Measurements from ENCODE around the gene BDH1.
"Not testable (repeated sequence)": the region's sequence is repeated elsewhere in the genome, so short reads cannot be mapped to it uniquely, and the experiment has no call there.

The BDH1 gene, protein sequence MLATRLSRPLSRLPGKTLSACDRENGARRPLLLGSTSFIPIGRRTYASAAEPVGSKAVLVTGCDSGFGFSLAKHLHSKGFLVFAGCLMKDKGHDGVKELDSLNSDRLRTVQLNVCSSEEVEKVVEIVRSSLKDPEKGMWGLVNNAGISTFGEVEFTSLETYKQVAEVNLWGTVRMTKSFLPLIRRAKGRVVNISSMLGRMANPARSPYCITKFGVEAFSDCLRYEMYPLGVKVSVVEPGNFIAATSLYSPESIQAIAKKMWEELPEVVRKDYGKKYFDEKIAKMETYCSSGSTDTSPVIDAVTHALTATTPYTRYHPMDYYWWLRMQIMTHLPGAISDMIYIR

DNA sequence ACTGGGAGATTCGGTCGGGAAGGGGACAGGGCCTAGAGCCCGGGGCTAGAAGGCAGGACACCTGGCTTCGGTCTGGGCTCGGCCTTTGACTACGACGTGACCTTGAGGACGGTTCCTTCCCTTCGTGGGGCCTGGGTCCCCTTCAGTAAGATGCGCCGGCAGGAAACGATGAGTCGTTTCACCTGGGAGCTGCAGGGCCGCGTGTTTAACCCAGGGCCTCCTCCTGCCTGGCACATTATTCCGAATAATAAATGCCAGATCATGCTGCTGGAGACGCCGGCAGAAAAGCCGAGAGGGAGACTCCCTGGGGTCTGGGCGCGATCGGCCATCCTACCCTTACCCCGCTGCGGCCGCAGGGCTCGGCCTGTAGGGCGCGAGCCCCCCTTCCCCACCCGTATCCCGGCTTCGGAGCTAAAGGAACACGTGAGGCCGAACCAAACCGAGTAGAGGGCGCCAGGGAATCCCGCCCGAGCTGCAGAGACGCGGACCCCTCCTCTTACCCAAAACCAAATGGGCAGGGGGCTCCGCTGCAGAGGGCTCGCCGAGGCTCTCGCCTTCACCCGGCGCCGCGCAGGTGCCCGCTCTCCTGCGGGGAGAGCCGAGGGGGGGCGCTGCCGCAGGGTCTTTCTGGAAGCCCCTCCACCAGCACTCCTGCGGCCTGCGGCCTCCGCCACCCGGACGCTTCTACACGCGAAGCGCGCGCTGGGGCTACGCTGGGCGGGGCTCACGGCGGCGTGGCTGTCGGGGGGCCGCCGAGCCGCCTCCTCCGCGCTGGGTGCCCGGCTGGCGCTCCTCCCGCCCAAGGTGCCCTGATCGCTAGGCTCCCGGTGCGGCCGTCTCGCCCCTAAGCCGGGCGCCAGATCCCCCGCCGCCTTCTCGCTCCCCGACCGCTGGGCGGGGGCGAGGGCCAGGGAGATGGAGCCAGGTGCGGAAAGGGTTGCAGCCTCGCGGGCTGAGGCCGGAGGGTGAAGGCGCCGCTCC is at the start of gene BDH1:
Gene BDH1 (minus strand): TSS at position 688 of the 981 bp plus-strand sequence. CDS start 9,525 bp downstream, outside the sequence.
- peak; percentile 24 to 67 (median 50) for DNase-seq (ENCODE audit: low read depth in 4 of 4, low spot score in 1 of 4)

DNA sequence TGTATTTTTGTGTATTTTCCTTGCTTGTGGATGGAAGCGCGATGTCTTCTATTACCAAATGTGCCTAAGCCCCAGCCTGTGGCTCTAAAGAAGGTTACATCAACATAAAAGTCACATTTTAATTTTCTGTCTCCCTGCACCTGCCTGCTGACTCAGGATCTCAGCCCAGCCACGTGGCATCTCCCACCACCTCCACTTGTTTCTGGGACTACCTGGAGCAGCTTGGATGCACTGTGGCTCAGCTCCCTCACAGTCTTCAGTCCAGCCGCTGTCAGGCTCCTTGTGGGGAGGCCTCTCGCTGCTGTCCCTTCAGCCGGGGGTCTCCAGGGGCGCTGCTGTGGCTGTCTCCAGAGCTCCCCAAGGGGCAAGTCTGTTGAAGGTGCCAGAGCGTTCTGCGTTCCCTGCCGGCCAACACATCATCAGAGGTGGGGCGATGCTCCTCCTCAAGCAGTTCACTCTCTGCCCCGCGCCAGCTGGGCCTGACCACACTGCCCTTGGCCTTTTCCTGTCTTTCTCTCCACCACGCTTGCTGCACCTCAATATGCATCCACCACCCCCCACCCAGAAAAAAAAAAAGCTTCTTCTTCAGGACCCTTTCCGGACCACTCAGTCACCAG is 47.7 kb upstream of the BDH1 start:
- DNase-seq (ENCODE audit: low read depth in 4 of 4, low spot score in 1 of 4): no peak

DNA sequence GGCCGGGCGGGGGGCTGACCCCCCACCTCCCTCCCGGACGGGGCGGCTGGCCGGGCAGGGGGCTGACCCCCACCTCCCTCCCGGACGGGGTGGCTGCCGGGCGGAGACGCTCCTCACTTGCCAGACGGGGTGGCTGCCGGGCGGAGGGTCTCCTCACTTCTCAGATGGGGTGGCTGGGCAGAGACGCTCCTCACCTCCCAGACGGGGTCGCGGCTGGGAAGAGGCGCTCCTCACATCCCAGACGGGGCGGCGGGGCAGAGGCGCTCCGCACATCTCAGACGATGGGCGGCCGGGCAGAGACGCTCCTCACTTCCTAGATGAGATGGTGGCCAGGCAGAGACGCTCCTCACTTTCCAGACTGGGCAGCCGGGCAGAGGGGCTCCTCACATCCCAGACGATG is 46.6 kb upstream of the BDH1 start:
- not testable (repeated sequence) for DNase-seq (ENCODE audit: low read depth in 4 of 4, low spot score in 1 of 4)

DNA sequence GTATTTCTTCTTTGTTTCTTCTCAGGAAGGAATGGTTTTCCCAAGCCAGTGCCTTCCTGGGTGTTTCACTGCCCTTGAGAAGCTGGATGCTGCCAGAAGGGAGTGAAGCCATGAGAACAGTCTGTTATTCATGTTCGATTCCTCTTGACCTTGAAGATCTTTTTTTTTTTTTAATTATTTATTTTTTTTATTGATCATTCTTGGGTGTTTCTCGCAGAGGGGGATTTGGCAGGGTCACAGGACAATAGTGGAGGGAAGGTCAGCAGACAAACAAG is 45.7 kb upstream of the BDH1 start:
- not testable (repeated sequence) for DNase-seq (ENCODE audit: low read depth in 4 of 4, low spot score in 1 of 4)

DNA sequence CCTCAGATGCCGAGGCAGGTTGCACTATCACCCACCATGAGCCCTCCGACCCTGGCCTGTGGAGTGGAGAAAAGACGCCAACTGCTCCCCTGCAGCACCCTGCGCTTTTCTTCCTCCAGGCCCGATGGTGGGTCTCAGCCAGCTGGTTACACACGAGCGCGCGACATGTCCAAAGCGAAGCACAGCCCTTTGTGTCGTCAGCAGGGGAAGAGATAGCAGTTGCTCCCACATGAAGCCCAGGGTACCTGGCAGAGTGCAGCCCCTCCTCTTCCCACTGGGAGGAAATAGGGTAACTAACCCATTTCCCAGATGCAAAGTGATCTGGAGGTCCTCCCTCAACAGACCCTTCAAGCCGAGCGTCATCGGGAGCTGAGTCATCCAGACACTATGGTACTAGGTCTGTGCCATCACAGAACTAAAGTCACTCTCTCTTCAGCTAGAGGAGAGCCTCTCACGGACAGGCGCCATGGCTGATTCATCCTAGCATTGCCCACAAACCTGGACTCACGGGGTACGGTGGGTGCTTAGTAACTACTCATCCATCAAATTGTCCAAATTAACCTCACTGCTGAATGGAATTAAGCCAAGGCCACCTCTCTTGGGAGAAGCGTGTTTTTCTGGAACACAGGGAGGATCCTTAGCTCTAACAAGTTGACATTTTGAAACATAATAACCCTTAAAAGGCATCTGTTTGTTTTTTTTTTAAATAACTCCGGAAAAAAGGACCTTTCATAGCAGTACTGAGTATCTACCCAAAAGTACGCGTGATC is 45.2 kb upstream of the BDH1 start:
- no peak for DNase-seq (ENCODE audit: low read depth in 4 of 4, low spot score in 1 of 4)

DNA sequence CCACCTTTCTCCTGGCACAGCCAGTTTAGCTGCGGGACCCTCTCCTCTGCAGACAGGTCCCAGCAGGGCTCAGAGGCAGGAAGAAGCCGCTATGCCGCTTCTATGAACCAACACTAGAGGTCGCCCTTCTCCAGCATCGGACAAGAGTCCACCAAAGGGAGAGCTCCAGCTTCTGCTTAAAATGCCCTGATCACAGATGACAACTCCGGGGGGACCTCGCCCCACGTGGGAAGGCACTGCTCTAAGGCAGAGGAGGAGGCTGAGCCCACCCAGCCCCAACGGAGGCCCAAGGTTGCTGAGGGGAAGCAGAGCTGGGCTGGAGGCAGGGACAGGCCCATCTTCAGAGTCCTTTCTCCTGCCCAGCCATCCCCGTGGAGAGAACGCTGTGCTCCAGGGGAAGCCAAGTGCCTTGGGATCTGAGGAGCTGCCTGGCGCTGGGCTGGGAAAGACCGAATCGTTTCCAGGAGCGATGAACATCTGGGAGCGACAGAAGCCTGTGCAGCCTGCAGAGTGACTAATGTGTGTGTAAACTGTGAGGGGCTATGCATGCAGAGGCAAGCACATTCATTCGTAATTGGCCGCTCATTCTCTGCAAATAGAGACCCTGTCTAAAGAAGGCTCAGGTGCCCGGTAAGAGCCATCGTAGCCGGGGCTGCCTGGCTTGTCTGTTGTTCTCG is 43.5 kb upstream of the BDH1 start:
- DNase-seq (ENCODE audit: low read depth in 4 of 4, low spot score in 1 of 4): peak; percentile 45 to 66 (median 54)

DNA sequence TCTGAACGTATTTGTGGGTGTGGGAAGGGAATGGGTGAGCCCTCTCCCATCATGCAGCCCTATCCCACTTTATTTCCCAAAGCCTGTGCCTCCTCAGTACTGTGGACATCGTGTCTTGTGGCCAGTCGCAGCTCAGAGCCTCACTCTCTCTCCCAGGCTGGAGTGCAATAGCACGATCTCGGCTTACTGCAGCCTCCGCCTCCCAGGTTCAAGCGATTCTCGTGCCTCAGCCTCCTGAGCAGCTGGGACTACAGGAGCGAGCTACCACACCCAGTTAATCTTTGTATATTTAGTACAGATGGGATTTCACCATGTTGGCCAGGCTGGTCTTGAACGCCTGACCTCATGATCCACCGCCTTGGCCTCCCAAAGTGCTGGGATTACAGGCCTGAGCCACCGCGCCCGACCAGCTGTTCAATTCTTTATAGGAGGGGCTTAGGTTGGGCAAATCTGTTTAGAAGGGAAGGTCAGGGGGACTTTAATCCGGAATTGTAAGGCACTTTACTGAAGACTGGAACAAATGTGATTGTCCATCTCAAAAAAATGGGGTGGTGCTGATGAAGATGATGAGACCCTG is 42.7 kb upstream of the BDH1 start:
- DNase-seq (ENCODE audit: low read depth in 4 of 4, low spot score in 1 of 4): no peak

DNA sequence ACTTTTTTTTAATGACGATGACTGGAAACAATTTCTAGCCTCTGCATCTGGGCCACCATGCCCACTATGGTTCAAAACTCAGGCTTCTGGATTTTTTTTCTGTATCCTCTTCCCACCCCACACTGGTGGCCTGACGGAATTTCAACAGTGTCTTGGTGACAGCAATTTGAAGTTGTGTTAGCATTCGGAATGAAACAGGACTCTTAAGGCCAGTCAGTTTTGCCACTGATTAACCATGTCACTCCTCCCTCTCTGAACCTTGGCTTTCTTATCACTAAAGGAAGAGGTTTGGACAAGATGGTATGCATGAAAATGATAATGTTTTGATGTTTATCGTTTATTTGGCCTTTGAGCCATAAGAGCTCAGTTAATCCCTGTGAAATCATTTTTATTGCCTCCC is 41.6 kb upstream of the BDH1 start:
- DNase-seq (ENCODE audit: low read depth in 4 of 4, low spot score in 1 of 4): no peak

DNA sequence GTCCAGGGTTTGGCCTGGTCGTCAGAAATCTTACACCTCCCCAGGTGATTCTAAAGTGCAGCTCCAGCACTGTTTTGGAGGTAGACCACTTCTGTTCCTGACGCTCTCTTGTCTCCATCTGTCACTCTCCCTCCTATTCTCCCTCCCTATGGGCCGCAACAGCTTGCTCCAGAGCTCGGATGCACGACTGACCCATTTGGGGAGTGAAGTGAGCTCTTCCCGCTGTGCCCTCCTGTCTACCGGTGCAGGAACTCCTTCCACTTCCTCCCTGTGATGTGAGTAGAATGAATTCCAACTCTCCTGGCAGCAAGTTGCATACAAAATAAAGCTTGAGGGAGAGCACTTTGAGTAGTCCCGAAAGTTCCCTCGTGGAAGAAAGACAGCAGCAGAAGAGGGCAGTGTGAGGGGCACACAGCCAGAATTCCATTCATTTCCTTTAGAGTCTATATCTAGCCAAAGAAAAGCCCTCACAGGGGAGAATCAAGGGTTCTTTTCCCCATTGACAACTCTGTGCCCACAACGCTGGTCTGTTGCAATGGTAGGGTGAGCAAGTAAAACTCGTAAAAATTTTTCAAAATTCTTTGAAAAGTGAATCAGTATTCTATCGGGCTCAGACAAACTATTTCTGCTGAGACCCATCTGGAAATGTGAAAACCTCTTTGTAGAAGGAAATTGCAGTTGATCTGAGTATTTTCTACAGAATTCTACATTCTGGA is 39.9 kb upstream of the BDH1 start:
- DNase-seq (ENCODE audit: low read depth in 4 of 4, low spot score in 1 of 4): no peak

DNA sequence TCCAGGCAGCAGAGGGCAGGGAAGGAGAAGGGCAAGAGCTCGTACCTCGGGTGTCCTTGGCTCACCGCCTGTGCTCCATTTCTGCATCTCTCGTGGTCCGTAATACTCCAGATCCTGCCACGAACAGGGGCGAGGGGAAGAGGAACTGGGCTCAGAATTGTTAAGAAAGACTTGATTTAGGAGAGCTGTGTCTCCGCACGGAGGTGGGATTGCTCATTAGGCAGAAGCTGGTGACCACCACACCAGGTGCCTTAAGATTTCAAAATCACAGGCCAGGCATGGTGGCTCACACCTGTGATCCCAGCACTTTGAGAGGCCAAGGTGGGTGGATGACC is 37.2 kb upstream of the BDH1 start:
- DNase-seq (ENCODE audit: low read depth in 4 of 4, low spot score in 1 of 4): no peak

DNA sequence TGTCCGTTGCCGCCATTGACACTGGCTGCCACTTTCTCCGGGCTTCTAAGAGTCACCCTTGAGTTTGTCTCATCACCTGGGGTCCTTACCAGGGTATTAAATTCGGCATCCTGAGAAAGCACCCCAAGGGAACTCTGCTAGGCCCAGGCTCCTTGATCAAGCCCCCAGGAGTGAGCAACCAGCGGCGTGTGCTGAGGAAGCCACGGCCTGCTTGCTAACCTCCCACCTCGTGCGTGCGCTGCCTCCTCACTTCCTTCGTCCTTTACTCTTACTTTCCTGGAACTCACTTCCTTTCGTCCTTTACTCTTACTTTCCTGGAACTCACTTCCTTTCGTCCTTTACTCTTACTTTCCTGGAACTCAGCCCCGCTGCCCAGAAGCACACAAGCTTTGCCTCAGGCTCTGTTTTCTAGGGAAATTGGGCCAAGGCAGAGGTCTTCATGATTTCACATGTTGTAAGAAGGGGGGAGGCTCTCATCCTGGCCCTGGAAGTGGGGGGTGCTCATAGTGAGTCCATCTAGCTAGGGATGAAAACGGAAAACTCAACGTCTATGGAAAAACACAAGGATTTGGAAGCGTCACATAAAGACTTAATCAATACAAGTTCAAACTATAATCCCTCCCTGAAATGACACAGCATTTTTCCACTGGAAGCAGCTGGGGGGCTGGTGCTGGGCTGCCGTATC is 36.7 kb upstream of the BDH1 start:
- no peak for DNase-seq (ENCODE audit: low read depth in 4 of 4, low spot score in 1 of 4)

DNA sequence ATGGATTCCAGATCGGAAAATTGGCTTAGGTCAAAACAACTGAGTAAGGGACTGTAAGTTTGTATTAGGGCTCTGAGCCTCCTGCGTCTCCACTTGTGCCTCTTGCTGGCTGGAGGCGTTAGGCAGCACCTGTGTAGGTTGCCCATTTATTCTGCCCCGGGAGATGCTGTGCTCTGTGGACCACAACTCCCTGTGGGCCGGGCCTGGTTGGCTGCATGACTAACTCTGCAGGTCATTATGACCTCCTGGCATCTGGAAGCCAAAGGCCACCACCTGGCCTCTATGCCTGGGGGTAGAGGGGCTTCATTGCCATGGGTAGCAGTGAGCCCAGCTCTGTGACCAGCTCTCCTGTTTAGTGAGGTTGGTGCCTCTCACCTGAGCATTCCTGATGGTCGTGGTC is 36.0 kb upstream of the BDH1 start:
- no peak for DNase-seq (ENCODE audit: low read depth in 4 of 4, low spot score in 1 of 4)

DNA sequence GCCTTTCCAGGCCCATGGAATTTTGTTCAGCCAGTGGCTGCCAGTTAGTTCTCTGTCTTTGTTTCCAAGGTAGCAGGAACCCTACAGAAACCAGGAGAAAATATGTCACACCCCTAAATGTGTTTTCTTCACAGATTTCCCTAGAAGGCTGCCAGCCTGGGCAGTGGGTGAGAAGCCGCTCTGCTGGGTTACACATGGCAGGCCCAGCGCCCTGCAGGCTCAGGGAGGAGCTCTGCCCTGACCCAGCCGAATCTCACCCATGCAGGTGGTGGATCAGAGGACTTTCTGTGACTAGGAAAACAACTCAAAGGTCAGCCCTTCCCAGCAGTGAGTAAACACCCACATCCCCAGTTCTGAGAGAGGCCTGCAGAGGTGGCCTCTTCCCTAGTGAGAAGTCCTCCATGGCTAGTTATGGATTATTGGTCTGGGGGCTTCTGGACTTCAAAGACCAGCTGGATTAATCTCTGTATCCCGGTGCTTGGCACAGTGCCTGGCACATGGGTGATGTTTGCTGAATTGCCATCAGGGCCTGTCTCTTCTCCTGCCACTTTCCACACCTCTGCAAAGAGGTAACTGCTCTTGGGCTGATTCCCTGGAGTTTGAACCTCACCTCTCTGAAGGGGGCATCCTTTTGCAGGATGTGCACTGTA is 34.7 kb upstream of the BDH1 start:
- no peak for DNase-seq (ENCODE audit: low read depth in 4 of 4, low spot score in 1 of 4)

DNA sequence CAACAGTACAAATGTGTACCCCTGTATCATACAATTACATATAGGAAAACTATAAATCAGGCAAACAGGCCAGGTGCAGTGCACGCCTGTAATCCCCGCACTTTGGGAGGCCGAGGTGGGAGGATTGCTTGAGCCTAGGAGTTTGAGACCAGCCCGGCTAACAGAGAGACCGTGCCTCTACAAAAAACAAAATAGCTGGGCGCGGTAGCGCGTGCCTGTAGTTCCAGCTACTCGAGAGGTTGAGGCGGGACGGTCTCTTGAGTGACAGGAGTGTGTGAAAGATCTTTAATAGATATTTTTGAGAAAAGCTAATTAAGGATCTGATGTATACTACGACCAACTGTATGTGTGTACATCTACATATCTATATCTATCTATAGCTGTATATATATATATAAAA is 33.8 kb upstream of the BDH1 start:
- DNase-seq (ENCODE audit: low read depth in 4 of 4, low spot score in 1 of 4): no peak

DNA sequence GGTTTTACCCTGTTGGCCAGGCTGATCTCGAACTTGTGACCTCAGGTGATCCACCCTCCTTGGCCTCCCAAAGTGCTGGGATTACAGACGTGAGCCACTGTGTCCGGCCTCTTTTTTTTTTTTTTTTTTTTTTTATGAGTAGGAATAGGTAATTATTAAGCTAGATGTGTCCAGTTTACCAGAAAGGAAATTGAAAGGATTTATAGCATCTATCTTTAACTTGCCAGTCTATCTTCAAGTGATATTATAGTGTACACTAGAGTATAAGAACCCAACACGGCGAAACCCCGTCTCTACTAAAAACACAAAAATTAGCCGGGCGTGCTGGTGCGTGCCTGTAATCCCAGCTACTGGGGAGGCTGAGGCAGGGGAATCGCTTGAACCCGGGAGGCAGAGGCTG is 31.0 kb upstream of the BDH1 start:
- DNase-seq (ENCODE audit: low read depth in 4 of 4, low spot score in 1 of 4): not testable (repeated sequence)

DNA sequence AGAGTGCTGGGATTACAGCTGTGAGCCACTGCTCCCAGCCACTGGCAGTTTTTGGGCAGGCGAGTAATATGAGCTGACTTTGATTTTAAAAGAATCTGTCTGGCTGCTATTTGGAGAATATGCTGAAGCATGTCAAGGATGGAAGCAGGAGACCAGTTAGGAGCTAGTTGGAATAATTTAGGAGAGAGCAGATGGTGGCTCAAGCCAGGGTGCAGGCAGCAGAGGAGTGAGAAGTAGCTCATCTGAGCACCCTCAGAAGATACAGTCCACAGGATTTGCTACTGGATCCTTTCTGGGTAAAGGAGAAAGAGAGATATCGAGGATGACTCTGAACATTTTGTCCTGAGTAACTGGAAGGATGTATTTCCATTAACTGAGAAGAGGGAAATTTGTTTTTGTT is 30.4 kb upstream of the BDH1 start:
- DNase-seq (ENCODE audit: low read depth in 4 of 4, low spot score in 1 of 4): no peak

DNA sequence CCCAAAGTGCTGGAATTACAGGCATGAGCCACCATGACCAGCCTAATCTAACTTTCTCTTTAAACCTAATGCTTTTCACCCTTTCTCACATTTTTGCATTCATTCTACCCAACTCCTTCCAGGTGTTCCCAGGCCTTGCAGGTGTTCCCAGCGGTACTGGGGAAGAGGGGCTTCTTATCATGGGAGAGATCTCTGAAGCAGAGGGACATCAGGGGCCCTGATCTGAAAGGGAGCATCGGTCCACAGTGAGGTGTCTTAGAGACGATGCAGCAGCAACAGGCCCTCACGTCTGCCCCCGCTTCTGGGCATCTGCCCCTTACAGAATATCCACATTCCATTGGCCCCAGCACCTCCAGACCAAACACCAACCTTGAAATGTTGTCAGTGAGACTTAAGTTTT is 29.0 kb upstream of the BDH1 start:
- DNase-seq (ENCODE audit: low read depth in 4 of 4, low spot score in 1 of 4): no peak

DNA sequence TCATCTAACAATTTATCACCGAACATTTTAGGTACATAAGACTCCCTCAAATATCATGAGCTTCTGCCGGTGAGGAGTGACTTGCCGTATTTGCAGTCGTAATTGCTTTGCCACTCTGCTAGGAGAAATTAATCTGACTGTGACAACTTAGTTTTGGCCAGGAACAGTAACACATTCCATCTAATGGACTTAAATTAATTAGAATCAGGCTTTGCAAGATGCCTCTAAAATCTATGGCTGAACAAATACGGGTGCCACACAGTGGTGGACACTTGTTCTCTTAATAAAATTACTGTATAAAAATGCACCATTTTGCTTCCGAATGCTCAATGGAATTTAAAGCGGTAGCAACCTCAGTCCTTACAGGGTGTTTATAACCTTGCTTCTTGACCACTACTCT is 27.6 kb upstream of the BDH1 start:
- DNase-seq (ENCODE audit: low read depth in 4 of 4, low spot score in 1 of 4): no peak

DNA sequence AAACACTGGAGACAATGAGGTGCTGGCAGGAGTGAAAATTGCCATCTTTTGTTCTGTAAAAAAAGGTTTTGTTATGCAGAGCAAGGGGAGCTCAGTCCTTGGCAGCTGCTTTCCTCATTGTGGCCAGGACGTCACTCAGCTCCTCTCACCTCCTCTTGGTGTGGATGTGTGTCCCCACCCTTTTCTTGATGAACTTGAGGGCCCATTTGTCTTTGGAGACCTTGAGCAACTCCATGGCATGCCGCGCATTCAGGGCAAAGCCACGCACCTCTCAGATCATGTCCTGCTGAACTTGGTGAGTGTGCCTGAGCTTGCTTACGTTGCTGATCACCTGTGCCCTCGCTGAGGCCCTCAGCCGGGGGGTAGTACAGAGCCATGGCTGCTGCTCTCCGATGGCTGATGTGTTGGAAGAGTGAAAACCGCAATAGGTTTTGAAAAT is 24.5 kb upstream of the BDH1 start:
- no peak for DNase-seq (ENCODE audit: low read depth in 4 of 4, low spot score in 1 of 4)
